ENCODE data around the gene CPXM2.

Gene CPXM2

DNA sequence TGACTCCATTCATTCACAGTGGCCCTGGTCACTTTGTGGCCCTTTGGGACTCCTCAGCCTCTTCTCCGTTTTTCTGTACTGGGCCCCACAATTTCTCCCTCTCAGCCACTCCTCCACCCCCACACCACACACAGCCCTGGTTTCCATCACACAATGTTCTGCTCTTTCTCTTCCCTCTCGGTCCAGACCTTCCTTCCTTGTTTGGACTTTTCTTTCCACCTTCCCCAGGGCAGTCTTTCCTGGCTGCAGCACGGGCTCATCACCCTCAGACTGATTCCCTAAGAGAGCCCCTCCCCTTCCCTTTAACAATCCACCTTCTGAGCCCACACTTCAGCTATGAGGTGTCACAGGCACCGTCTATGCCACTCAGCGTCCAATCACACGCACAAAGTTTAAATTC lies 25.7 kb downstream of the CPXM2 start:
- H3K4me3 ChIP-seq (ENCODE audit: low read depth, low read length) = no peak overlapping the region
- TF ChIP-seq CTCF (conservative IDR thresholded peaks at IDR 0.05; ENCODE audit: low read depth, low read length) = no peak
- DNase-seq (ENCODE audit: low read depth) = no peak

GRCh38 chr10:123865350-123865749 lies 26.3 kb downstream of the CPXM2 start:
- no peak for DNase-seq (ENCODE audit: low read depth)
- H3K4me3 ChIP-seq (ENCODE audit: low read depth, low read length) = no peak overlapping the region
- no peak for TF ChIP-seq CTCF (conservative IDR thresholded peaks at IDR 0.05; ENCODE audit: low read depth, low read length)

GRCh38 chr10:123864923-123865322 lies 26.7 kb downstream of the CPXM2 start:
- TF ChIP-seq CTCF (conservative IDR thresholded peaks at IDR 0.05; ENCODE audit: low read depth, low read length) = no peak
- DNase-seq (ENCODE audit: low read depth) = no peak
- H3K4me3 ChIP-seq (ENCODE audit: low read depth, low read length) = no peak overlapping the region

GRCh38 chr10:123863721-123864482 lies 27.7 kb downstream of the CPXM2 start:
- no peak for DNase-seq (ENCODE audit: low read depth)
- no peak overlapping the region for H3K4me3 ChIP-seq (ENCODE audit: low read depth, low read length)
- no peak for TF ChIP-seq CTCF (conservative IDR thresholded peaks at IDR 0.05; ENCODE audit: low read depth, low read length)

DNA sequence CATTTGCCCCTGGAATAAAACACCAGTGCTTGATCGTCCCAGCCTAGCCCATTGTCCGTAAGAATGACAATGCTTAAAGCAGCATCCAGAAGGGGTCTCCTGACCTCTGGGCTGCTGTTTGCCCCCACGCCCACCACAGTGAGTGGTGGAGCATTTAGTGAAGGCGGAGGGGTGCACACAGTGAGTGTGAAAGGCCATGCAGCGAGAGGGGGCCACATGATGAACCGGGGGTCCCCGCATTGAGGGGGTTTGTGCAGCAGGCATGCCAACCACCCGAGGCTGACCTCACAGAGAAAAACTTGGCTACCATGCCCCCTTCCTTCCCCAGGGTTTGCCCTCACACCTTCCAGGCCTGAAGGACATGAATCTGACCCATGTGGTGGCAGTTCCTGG lies 28.4 kb downstream of the CPXM2 start:
- TF ChIP-seq CTCF (conservative IDR thresholded peaks at IDR 0.05; ENCODE audit: low read depth, low read length) = no peak
- DNase-seq (ENCODE audit: low read depth) = no peak
- no peak overlapping the region for H3K4me3 ChIP-seq (ENCODE audit: low read depth, low read length)

- no peak for TF ChIP-seq CTCF (conservative IDR thresholded peaks at IDR 0.05; ENCODE audit: low read depth, low read length)
- H3K4me3 ChIP-seq (ENCODE audit: low read depth, low read length) = no peak overlapping the region
- DNase-seq (ENCODE audit: low read depth) = no peak
Observed at GRCh38 chr10:123862421-123863182, 29.0 kb downstream of the CPXM2 start.
